Measurements from ENCODE around the gene JMJD4.
A peak's percentile ranks its signal among the peaks of the same experiment; 100 is the strongest.
"Not testable (repeated sequence)": the region's sequence is repeated elsewhere in the genome, so short reads cannot be mapped to it uniquely, and the experiment has no call there.

JMJD4 gene

DNA sequence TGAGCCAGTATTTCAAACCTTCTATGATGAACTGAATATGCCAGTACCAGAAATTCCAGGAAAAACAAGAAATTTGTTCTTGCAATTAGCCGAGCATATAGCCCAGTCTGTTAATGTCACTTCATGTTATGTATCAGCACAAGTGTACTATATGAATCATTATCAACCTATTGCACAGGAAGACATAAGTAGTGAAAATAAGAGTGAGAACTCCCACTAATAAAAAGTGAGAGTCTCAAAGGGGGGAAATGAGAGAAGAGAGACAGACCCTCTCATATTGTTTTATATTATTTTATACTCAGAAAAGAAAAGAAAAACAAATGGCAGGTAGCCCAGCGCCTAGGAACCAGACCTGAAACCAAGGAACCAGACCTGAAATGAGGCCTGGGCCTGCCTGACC is 16.2 kb downstream of the JMJD4 start:
- DNase-seq (ENCODE audit: insufficient read length, low spot score) (no peak), FAIRE-seq (no peak)
- TF ChIP-seq TAF1 (IDR thresholded peaks at IDR 0.05; ENCODE audit: low read depth, low read length) = no peak
- TF ChIP-seq POLR2A (IDR thresholded peaks at IDR 0.05; ENCODE audit: low read depth, low read length) = no peak

DNA sequence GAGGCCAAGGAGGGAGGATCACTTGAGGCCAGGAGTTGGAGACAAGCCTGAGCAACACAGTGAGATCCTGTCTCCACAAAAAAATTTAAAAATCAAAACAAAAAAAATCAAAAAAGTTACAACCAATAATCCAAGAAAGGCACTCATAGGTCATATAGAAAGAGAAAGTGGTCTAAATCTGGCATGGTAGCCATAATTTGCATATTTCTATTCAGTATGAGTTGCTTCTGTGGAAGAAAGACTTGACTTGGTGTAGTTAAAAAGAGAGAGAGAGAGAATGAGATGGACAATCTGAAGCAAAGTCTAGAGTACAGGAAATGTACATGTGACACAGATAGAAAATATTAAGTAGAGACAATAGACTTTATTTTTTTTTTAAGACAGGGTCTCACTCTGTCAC is 22.5 kb downstream of the JMJD4 start:
- TF ChIP-seq POU2F2 (IDR thresholded peaks at IDR 0.05; ENCODE audit: low read depth, low read length) (0 out of 2 replicates have a peak, but pooled peaks have one; percentile 32), TAF1 (IDR thresholded peaks at IDR 0.05; ENCODE audit: low read depth, low read length) (no peak)
- no peak for DNase-seq (ENCODE audit: insufficient read length, low spot score)
- no peak for FAIRE-seq

DNA sequence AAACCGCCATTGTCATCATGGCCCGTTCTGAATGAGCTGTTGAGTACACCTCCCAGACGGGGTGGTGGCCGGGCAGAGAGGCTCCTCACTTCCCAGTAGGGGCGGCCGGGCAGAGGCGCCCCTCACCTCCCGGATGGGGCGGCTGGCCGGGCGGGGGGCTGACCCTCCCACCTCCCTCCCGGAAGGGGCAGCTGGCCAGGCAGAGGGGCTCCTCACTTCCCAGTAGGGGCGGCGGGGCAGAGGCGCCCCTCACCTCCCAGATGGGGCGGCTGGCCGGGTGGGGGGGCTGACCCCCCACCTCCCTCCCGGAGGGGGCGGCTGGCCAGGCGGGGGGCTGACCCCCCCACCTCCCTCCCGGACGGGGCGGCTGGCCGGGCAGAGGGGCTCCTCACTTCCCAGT is 24.6 kb downstream of the JMJD4 start:
- FAIRE-seq = not testable (repeated sequence)

DNA sequence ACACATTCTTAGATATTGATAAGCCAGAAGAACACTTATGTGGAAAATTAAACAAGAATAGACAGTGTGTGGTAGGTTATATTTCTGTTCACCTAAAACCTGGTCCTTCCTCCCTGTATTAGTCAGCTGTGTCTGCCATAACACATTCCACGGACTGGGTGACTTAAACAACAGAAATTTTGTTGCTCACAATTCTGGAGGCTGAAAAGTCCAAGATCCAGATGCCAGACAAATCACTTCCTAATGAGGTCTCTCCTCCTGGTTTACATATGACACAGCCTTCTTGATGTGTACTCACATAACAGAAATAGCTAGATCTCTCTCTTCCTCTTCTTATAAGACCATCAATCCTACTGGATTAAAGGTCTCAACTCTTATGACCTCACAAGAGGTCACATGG is 25.7 kb downstream of the JMJD4 start:
- TF ChIP-seq SPI1 (IDR thresholded peaks at IDR 0.05; ENCODE audit: low read depth, low read length) (no peak), POLR2A (IDR thresholded peaks at IDR 0.05; ENCODE audit: low read depth, low read length) (no peak), TAF1 (IDR thresholded peaks at IDR 0.05; ENCODE audit: low read depth, low read length) (no peak), POLR2AphosphoS5 (IDR thresholded peaks at IDR 0.05; ENCODE audit: low read depth, low read length) (no peak), POU2F2 (IDR thresholded peaks at IDR 0.05; ENCODE audit: low read depth, low read length) (no peak), PAX5 (IDR thresholded peaks at IDR 0.05; ENCODE audit: insufficient read depth, low read length, severe bottlenecking) (no peak)
- DNase-seq (ENCODE audit: insufficient read length, low spot score) (no peak), FAIRE-seq (no peak)

More for the DNA sequence above, 24.6 kb downstream of the JMJD4 start:
- DNase-seq (ENCODE audit: insufficient read length, low spot score) = not testable (repeated sequence)

DNA sequence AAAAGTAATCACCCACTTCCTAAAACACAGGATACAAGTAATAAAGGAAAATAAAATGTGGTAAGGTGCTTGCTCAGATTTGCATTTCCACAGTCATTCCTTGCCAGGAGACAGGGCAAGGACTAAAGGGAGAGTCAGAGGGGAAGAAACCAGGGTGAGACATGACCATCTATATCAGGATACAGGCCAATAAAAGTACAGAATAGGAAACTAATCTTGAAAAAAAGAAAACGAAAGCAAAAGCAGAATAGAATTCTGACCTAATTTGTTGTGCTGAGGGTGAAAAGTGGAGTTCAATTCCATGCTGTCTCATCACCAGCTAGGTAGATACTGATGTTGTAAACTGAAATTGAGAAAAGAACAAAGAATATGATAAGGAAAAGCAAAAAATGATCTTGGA is 27.3 kb downstream of the JMJD4 start:
- TF ChIP-seq POU2F2 (IDR thresholded peaks at IDR 0.05; ENCODE audit: low read depth, low read length) (no peak), TAF1 (IDR thresholded peaks at IDR 0.05; ENCODE audit: low read depth, low read length) (no peak), POLR2AphosphoS5 (IDR thresholded peaks at IDR 0.05; ENCODE audit: low read depth, low read length) (no peak), POLR2A (IDR thresholded peaks at IDR 0.05; ENCODE audit: low read depth, low read length) (no peak), PAX5 (IDR thresholded peaks at IDR 0.05; ENCODE audit: insufficient read depth, low read length, severe bottlenecking) (no peak), SPI1 (IDR thresholded peaks at IDR 0.05; ENCODE audit: low read depth, low read length) (no peak)
- FAIRE-seq (no peak), DNase-seq (ENCODE audit: insufficient read length, low spot score) (no peak)

DNA sequence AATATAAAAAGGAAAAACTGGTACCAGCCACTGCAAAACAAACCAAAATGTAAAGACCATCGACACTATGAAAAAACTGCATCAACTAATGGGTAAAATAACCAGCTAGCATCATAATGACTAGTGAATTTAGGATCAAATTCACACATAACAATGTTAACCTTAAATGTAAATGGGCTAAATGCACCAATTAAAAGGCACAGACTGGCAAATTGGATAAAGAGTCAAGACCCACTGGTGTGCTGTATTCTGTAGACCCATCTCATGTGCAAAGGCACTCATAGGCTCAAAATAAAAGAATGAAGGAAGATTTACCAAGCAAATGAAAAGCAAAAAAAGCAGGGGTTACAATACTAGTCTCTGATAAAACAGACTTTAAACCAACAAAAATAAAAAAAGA is 33.5 kb downstream of the JMJD4 start:
- FAIRE-seq; DNase-seq (ENCODE audit: insufficient read length, low spot score): not testable (repeated sequence)

DNA sequence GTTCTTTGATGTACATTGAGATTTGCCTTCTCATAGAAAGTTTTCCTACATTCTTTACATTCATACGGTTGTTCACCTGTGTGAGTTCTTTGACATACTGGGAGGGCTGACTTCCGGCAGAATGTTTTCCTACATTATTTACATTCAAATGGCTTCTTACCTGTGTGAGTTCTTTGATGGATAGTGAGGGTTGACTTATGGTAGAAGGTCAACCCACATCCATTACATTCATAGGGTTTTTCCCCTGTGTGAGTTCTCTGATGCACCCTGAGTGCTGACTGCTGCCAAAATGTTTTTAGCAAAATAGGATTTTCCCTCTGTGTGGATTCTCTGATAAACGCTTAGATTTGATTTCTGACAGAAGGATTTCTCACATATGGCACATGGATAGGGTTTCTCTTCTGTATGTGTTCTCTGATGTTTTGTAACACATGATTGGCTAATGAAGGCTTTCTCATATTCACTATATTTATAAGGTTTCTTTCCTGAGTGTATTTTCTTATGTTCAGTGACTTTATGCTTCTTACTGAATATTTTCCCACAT is 37.7 kb downstream of the JMJD4 start:
- no peak for DNase-seq (ENCODE audit: insufficient read length, low spot score)
- TF ChIP-seq POLR2A (IDR thresholded peaks at IDR 0.05; ENCODE audit: low read depth, low read length) (no peak), PAX5 (IDR thresholded peaks at IDR 0.05; ENCODE audit: insufficient read depth, low read length, severe bottlenecking) (no peak), POU2F2 (IDR thresholded peaks at IDR 0.05; ENCODE audit: low read depth, low read length) (no peak), POLR2AphosphoS5 (IDR thresholded peaks at IDR 0.05; ENCODE audit: low read depth, low read length) (no peak), SPI1 (IDR thresholded peaks at IDR 0.05; ENCODE audit: low read depth, low read length) (no peak), TAF1 (IDR thresholded peaks at IDR 0.05; ENCODE audit: low read depth, low read length) (no peak)
- no peak for FAIRE-seq

DNA sequence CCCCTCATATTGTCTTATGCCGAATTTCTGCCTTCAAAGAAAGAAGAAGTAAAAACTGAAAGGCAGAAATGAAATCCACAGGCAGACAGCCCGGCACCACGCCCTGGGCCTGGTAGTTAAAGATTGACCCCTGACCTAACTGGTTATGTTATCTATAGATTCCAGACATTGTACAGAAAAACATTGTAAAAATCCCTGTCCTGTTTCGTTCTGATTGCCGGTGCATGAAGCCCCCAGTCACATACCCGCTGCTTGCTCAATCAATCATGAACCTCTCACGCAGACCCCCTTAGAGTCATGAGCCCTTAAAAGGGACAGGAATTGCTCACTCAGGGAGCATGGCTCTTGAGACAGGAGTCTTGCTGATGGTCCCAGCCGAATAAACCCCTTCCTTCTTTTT is 49.3 kb downstream of the JMJD4 start:
- FAIRE-seq = no peak
- DNase-seq (ENCODE audit: insufficient read length, low spot score) = no peak
- TF ChIP-seq TAF1 (IDR thresholded peaks at IDR 0.05; ENCODE audit: low read depth, low read length) (no peak), POLR2AphosphoS5 (IDR thresholded peaks at IDR 0.05; ENCODE audit: low read depth, low read length) (no peak), POU2F2 (IDR thresholded peaks at IDR 0.05; ENCODE audit: low read depth, low read length) (no peak), SPI1 (IDR thresholded peaks at IDR 0.05; ENCODE audit: low read depth, low read length) (no peak), PAX5 (IDR thresholded peaks at IDR 0.05; ENCODE audit: insufficient read depth, low read length, severe bottlenecking) (no peak), POLR2A (IDR thresholded peaks at IDR 0.05; ENCODE audit: low read depth, low read length) (no peak)
